HG02870 (cell line): ENCODE data around the gene DIS3.
"Not testable (repeated sequence)": the region's sequence is repeated elsewhere in the genome, so short reads cannot be mapped to it uniquely, and the experiment has no call there.

Experiments used
- ATAC-seq: cut with Tn5 transposase; IDR thresholded peaks from one replicate; pipeline ENCODE4 v1.9.1; 2021; ENCODE audit warnings: mild to moderate bottlenecking, moderate library complexity; ENCODE audit not compliant: unreplicated experiment

Gene DIS3

DNA sequence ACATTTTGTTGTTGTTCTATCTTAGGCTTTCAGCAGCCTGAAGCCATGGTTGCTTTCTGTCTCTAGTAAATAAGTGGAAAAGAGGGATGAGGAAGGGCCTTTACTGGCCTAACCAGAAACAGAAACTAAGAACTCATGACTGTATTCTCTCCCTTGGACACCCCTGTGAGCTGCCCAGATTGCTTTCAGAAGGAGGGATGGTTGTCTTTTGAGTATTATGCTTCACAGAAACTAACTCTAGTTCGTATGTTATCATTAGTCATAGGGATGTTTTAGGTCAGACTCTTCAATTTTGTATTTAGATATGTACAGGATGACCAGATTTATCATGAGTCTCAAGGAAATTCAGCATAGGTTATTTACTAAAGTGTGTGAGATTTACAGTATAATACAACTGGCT lies 36.4 kb downstream of the DIS3 start:
- peak; percentile 77 for ATAC-seq

DNA sequence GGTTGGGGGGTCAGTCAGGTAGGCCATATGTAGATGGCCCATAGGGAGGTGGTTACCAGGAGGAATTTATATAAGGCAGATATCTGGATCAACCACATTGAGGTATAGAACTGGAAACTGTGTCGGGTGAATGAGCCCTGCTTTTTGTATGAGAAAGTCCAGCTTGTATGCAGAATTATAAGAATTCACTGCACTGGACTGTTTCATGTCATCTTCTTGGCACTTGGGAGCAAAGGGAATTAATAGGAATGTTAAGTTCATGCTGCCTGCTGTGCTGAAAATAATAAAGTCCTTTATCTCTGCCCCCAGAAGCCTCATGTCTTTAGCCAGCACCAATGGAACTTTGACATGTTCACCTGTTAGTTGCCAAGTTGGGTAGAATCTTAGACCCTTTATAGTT lies 41.7 kb downstream of the DIS3 start:
- ATAC-seq: no peak

DNA sequence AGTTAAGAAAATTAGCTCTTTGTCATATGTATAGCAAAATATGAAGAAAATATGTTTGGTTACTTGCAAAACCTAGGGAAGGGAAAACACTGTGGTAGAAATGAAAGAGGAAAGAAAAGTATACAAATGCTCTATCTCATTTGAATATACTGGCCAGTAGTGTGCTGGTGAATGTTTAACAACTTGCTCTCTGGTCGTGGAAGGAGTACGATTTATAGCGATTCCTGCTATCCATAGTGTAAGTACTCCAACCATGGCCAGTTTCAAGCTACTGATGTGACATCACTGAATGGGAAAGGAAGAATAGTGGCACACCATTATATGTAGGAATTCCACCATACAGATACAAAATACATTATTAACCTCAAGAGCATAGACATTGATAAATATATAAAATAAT lies 44.7 kb downstream of the DIS3 start:
- ATAC-seq: no peak

DNA sequence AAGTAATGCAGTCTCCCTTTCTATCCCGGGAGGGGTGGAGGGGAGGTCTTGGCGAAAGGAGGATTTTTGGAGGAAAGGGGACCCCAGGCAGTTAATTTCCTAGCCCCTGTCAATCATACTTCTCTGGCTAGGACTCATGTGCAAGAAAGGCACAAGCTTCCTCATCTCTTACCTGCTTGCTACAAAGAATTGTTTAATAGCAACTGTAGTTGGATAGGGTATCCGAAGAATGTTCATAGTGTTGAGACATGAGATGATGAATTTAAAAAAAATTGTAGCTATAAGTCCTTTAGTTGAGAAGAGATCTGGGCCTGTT lies 53.5 kb downstream of the DIS3 start:
- no peak for ATAC-seq

DNA sequence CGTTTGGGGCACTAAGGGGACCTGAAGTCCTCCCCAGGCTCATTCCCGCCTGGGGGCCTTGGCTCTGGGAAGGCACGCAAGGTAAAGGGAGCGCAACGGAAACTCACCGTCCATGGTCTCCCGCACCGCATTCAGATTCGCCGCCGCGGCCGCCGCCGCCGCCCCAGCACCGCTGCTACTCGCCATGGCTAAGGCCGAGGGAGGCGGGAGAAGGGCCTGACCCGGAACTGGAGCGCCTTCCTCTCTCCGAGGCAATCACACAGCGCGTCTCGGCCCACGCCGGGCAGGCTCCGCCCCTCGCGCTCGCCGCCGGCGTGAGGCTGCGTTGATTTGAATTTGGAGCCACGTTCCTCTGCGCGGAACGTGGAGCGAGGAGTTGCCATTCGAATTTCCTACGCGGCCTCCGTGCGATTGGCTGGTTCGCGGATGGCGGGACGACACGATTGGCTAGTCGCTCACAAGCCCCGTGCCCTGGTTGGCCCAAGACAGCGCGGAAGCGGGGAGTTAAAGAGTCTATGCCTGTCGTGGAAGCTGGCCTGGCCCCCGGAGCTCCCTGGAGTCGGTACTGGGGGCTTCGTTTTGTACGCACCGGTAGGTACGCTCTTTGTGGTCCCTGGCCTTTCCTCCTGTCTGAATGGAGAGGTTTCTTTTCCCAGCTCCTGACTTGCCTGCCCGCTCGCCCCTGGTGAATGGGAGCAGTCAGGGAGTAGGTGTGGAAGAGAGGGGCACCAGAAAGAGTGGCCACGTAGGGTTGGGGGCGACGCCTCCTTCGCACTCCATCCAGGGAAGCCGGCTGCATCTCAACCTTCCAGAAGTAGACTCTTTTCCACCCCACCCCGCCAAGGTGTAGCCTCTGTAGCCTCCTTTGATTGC lies 54.0 kb downstream of the DIS3 start, which contains the start of the genes BORA and MZT1:
TSS of gene BORA (plus strand) at position 507 of the 873 bp plus-strand sequence. CDS start 1,018 bp downstream, outside the sequence.
TSS of gene MZT1 (minus strand) at position 213 of the 873 bp plus-strand sequence. CDS start at position 186, 27 bp downstream.
- peak; percentile 94 for ATAC-seq

DNA sequence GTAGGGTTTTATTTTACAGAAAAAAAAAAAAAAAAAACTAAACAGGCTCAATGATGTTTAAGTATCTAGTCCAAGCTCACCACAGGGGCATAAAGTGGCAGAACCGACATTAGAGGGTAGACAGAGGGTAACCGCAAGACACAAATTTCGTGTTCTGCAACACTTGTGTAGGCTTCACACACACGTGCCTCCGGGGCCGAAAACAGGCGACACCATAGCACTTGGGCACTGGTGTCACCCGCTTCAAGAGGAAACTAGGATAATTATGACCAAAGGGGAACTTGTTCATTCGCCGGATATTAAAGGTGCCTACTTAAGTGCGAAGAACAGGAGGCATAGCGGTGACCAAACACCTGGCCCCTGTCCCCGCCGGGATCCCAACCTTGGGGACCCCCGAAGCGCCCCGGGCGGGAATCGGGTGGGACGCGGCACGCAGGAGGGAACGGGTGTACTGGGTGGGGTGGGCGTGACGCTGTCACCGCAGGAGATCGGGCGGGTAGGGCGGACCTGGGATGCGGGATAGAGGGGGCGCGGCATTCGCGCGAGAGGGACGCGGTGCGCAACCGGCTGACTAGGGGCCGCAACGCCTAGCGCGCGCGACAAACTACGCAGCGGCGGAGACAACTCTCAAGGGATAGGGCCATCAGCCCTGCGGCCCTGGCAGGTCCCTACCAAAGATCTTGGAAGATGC lies 54.8 kb downstream of the DIS3 start:
- peak; percentile 22 for ATAC-seq

DNA sequence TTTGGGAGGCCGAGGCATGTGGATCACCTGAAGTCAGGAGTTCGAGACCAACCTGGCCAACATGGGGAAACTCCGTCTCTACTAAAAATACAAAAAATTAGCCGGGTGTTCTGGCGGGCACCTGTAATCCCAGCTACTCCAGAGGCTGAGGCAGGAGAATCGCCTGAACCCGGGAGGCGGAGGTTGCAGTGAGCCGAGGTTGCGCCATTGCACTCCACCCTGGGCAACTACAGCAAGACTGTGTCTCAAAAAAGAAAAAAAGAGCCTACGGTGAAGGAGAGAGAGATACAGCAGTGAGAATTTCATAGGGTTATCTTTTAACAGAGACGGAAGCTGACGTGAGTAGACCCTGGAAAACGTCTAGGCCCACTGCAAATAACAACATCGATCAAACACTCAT lies 55.5 kb downstream of the DIS3 start:
- ATAC-seq: not testable (repeated sequence)

DNA sequence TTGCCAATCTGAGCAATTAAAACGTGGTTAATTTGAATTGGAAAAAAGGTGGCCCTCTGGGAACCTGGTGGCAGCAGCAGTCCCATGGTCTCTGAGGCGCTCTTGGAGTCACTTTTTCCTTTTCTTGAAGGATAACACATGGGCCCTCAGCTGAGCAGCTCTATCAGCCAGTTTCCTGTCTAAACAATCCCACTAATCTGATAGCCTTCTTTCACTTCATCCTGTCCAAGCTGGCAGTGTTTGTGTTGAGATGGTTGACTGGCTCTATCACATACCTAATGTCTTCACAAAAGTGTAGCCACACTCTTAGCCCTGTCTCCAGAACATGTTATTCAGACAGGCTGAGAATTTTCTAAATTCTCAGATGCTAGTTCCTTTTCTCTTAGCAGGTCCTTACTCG lies 64.9 kb downstream of the DIS3 start:
- ATAC-seq: no peak
